Measurements from ENCODE around the gene GNPTG.

- TF ChIP-seq CTCF (IDR thresholded peaks at IDR 0.05) (no peak), POLR2A (IDR thresholded peaks at IDR 0.05) (no peak)
These were observed 40.9 kb upstream of the GNPTG start for GRCh38 chr16:1310832-1311200.
